CD4-positive, CD25-positive, alpha-beta regulatory T cell (primary cell): Measurements from ENCODE around the gene ZNF808. TPM values are rescaled to one million over a fixed set of nuclear protein-coding genes. Genes with fewer than 3 reads are reported as not detected.
"Not testable (repeated sequence)": the region's sequence is repeated elsewhere in the genome, so short reads cannot be mapped to it uniquely, and the experiment has no call there.

Experiments used
- ATAC-seq, 2 donors: fragments of 150-1000 bp; cut with Tn5 transposase; one replicate each; pipeline ENCODE4 v1.10.0; 2021; ENCODE audit warnings: low read depth in 2 of 2, moderate number of reproducible peaks in 2 of 2, moderate library complexity in 1 of 2
- DNase-seq, 3 donors: peaks; one replicate each; pipeline versions ENCODE4 v3.0.0 to v3.0.0-alpha.2; 2012 to 2022; ENCODE audit warnings: mixed read lengths in 1 of 3
- H3K27ac ChIP-seq: one replicate; pipeline ENCODE4 v1.7.0; 2013; ENCODE audit warnings: mild to moderate bottlenecking, low read length; ENCODE audit not compliant: insufficient read depth, poor library complexity, severe bottlenecking
- H3K27me3 ChIP-seq: one replicate; pipeline ENCODE4 v1.7.0; 2013; ENCODE audit warnings: low read length; ENCODE audit not compliant: control insufficient read depth, insufficient read depth
- H3K36me3 ChIP-seq: one replicate; pipeline ENCODE4 v1.7.0; 2013; ENCODE audit warnings: mild to moderate bottlenecking, low read length, moderate library complexity; ENCODE audit not compliant: control insufficient read depth, insufficient read depth
- H3K4me1 ChIP-seq: 2 replicates; pipeline ENCODE4 v1.7.0; 2013; ENCODE audit warnings: mild to moderate bottlenecking, low read length; ENCODE audit not compliant: insufficient read depth, control insufficient read depth, poor library complexity, severe bottlenecking
- H3K4me3 ChIP-seq: one replicate; pipeline ENCODE4 v1.7.0; 2013; ENCODE audit warnings: low read depth, mild to moderate bottlenecking, low read length, moderate library complexity
- H3K9me3 ChIP-seq, 2 experiments: 1 replicate in 1 of 2; 2 replicates in 1 of 2; pipeline ENCODE4 v1.7.0; 2013; ENCODE audit warnings: low read length in 2 of 2, mild to moderate bottlenecking in 1 of 2, moderate library complexity in 1 of 2; ENCODE audit not compliant: control insufficient read depth in 2 of 2
- H3K27ac Mint-ChIP-seq, 3 donors: one replicate each; pipeline ENCODE4 v1.8.0; 2020 to 2022; ENCODE audit warnings: mild to moderate bottlenecking in 3 of 3, mixed read lengths in 3 of 3, moderate library complexity in 2 of 3
- H3K27me3 Mint-ChIP-seq: one replicate; pipeline ENCODE4 v1.8.0; 2022; ENCODE audit warnings: mild to moderate bottlenecking, mixed read lengths
- H3K36me3 Mint-ChIP-seq: one replicate; pipeline ENCODE4 v1.8.0; 2020; ENCODE audit warnings: mixed read lengths
- H3K4me1 Mint-ChIP-seq, 4 donors: one replicate each; pipeline ENCODE4 v1.8.0; 2020 to 2022; ENCODE audit warnings: mixed read lengths in 4 of 4, mild to moderate bottlenecking in 1 of 4
- H3K4me3 Mint-ChIP-seq, 4 donors: one replicate each; pipeline ENCODE4 v1.8.0; 2020 to 2022; ENCODE audit warnings: mild to moderate bottlenecking in 4 of 4, mixed read lengths in 4 of 4, moderate library complexity in 3 of 4
- H3K9me3 Mint-ChIP-seq, 7 donors: one replicate each; pipeline ENCODE4 v1.8.0; 2020 to 2022; ENCODE audit warnings: mixed read lengths in 7 of 7, mild to moderate bottlenecking in 3 of 7, moderate library complexity in 2 of 7
- polyA plus RNA-seq, 4 donors: library from polyadenylated mRNA; unstranded; fragments of 300-500 nt; fragmentation: Illumina TruSeq; gene quantifications; one replicate each; pipeline ENCODE4 v1.2.3, GENCODE V29; 2021
- total RNA-seq: library from RNA; stranded (reverse); gene quantifications from one replicate; pipeline ENCODE4 v1.2.3, GENCODE V29; 2022

ZNF808 gene
- total and polyA plus RNA-seq, 5 donors from 2014 or later, result 7.2 to 19.3 (median 7.6) TPM

DNA sequence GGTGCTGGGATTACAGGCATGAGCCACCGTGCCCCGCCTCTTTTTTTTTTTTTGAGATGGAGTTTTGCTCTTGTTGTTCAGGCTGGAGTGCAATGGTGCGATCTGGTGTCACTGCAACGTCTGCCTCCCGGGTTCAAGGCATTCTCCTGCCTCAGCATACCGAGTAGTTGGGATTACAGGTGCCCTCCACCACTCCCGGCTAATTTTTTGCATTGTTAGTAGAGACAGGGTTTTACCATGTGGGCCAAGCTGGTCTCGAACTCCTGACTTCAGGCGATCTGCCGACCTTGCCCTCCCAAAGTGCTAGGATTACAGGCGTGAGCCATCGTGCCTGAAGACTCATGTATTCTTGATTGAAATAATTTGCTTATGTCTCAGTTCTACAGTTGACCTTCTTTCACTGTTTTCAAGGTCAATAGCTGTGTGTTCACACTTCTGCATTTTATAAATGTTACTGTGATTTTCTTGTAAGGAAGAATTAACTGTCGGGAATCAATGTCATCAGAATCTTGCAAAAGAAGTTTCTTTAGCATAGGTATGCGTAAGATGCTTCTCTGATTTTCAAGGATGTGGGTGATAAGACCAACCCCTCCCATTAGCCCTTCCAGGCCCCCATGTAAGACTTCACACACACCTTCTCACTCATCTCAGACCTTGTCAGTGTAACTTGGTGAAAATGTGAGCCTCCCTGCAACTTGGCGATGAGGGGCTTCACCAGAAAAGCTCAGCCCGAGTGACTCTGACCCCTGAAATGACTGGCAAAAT lies 29.9 kb downstream of the ZNF808 start:
- Mint-ChIP-seq H3K27ac (no peak overlapping the region), H3K4me3 (no peak overlapping the region), H3K4me1 (no peaks in the 10 kb centered on the region), H3K36me3 (peaks cover 55% of the 10 kb centered on the region), H3K27me3 (no peaks in the 10 kb centered on the region), H3K9me3 (peaks cover 0 to 71% (median 42%) of the 10 kb centered on the region in 7 donors)
- Histone ChIP-seq H3K9me3 (peaks cover 72 to 96% of the 10 kb centered on the region in 2 experiments), H3K27ac (no peak overlapping the region), H3K4me3 (no peak overlapping the region), H3K36me3 (peaks cover 44% of the 10 kb centered on the region), H3K4me1 (no peaks in the 10 kb centered on the region), H3K27me3 (no peaks in the 10 kb centered on the region)
- DNase-seq (no peak), ATAC-seq (no peak)

GRCh38 chr19:52558732-52559445 lies 31.4 kb downstream of the ZNF808 start:
- ATAC-seq, result not testable (repeated sequence)
- H3K9me3 ChIP-seq, result peaks cover 72 to 96% of the 10 kb centered on the region in 2 experiments

DNA sequence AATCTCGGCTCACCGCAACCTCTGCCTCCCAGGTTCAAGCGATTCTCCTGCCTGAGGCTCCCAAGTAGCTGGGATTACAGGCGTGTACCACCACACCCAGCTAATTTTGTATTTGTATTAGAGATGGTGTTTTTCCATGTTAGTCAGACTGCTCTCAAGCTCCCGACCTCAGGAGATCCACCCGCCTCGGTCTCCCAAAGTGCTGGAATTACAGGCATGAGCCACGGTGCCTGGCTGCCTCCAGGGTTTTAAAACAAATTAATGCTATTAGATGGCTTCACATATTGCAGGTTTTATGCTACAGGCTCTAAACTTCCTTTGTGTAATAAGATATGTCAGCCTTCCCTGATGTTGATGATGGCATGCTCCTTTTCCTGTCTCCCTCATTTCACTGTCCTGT lies 34.1 kb downstream of the ZNF808 start:
- H3K27me3 Mint-ChIP-seq, H3K4me1 Mint-ChIP-seq, DNase-seq, H3K4me3 Mint-ChIP-seq, H3K4me3 ChIP-seq, ATAC-seq, H3K27ac Mint-ChIP-seq, H3K27ac ChIP-seq, H3K27me3 ChIP-seq, H3K4me1 ChIP-seq: not testable (repeated sequence)
- Histone ChIP-seq H3K9me3 (peaks cover 64 to 94% of the 10 kb centered on the region in 2 experiments), H3K36me3 (peaks cover 23% of the 10 kb centered on the region)
- peaks cover 35% of the 10 kb centered on the region for H3K36me3 Mint-ChIP-seq
- peaks cover 7 to 72% (median 26%) of the 10 kb centered on the region in 7 donors for H3K9me3 Mint-ChIP-seq

More at GRCh38 chr19:52558732-52559445, 31.4 kb downstream of the ZNF808 start:
- H3K27ac Mint-ChIP-seq, H3K4me1 Mint-ChIP-seq, H3K27me3 ChIP-seq, H3K4me3 Mint-ChIP-seq, H3K27ac ChIP-seq, H3K4me1 ChIP-seq, H3K4me3 ChIP-seq, DNase-seq, H3K27me3 Mint-ChIP-seq: not testable (repeated sequence)
- H3K36me3 ChIP-seq, result peaks cover 31% of the 10 kb centered on the region
- Mint-ChIP-seq H3K36me3 (peaks cover 48% of the 10 kb centered on the region), H3K9me3 (peaks cover 0 to 72% (median 31%) of the 10 kb centered on the region in 7 donors)

DNA sequence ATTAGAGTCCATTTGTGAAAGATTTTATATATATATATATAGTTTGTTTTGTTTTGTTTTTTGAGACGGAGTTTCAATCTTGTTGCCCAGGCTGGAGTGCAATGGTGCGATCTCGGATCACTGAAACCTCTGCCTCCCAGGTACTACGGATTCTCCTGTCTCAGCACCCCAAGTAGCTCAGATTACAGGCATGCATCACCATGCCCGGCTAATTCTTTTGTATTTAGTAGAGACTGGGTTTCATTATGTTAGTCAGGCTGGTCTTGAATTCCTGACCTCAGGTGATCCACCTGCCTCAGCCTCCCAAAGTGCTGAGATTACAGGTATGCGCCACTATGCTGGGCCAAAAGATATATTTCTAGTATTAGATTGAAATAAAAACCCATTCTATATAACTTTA lies 38.7 kb downstream of the ZNF808 start:
- DNase-seq, result no peak
- Mint-ChIP-seq H3K4me3 (peak overlapping the region in 1 of 4 donors; percentile 25), H3K36me3 (peaks cover 23% of the 10 kb centered on the region), H3K4me1 (peaks cover 0 to 19% (median 15%) of the 10 kb centered on the region in 4 donors), H3K27me3 (no peaks in the 10 kb centered on the region), H3K27ac (no peak overlapping the region), H3K9me3 (peaks cover 4 to 51% (median 16%) of the 10 kb centered on the region in 7 donors)
- no peaks in the 10 kb centered on the region for H3K27me3 ChIP-seq
- no peak for ATAC-seq
- H3K9me3 ChIP-seq, result peaks cover 41 to 73% of the 10 kb centered on the region in 2 experiments
- H3K4me3 ChIP-seq, result no peak overlapping the region
- no peak overlapping the region for H3K27ac ChIP-seq
- H3K36me3 ChIP-seq, result peaks cover 6% of the 10 kb centered on the region
- peaks cover 12% of the 10 kb centered on the region for H3K4me1 ChIP-seq

GRCh38 chr19:52566588-52566987 lies 39.1 kb downstream of the ZNF808 start:
- Mint-ChIP-seq H3K4me1 (peaks cover 0 to 23% (median 18%) of the 10 kb centered on the region in 4 donors), H3K4me3 (peak overlapping the region in 1 of 4 donors; percentile 27), H3K36me3 (peaks cover 24% of the 10 kb centered on the region), H3K9me3 (peaks cover 4 to 51% (median 19%) of the 10 kb centered on the region in 7 donors), H3K27me3 (no peaks in the 10 kb centered on the region), H3K27ac (no peak overlapping the region)
- H3K27ac ChIP-seq, result no peak overlapping the region
- no peak for ATAC-seq
- DNase-seq, result no peak
- H3K9me3 ChIP-seq, result peaks cover 37 to 69% of the 10 kb centered on the region in 2 experiments
- no peaks in the 10 kb centered on the region for H3K27me3 ChIP-seq
- peaks cover 5% of the 10 kb centered on the region for H3K36me3 ChIP-seq
- H3K4me1 ChIP-seq, result peaks cover 13% of the 10 kb centered on the region
- H3K4me3 ChIP-seq, result no peak overlapping the region

DNA sequence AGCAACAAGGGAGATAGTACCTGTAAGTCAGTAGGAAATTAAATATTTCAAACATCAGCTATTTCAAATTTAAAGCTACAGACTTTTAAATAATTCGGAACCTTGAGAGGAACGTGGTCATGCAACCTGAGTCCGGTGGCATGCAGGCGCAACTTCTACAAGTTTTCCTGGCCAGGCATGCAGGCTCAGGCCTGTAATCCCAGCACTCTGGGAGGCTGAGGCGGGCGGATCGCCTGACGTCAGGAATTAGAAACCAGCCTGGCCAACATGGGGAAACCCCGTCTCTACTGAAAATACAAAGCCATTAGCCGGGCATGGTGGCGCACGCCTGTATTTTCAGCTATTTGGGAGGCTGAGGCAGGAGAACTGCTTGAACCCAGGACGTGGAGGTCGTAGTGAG lies 40.5 kb downstream of the ZNF808 start:
- Mint-ChIP-seq H3K36me3 (peaks cover 31% of the 10 kb centered on the region), H3K9me3 (peaks cover 5 to 53% (median 22%) of the 10 kb centered on the region in 7 donors), H3K4me1 (peaks cover 0 to 35% (median 21%) of the 10 kb centered on the region in 4 donors), H3K27ac (no peak overlapping the region), H3K27me3 (no peaks in the 10 kb centered on the region), H3K4me3 (no peak overlapping the region)
- peaks cover 11% of the 10 kb centered on the region for H3K36me3 ChIP-seq
- no peaks in the 10 kb centered on the region for H3K27me3 ChIP-seq
- ATAC-seq (no peak), DNase-seq (no peak)
- no peak overlapping the region for H3K4me3 ChIP-seq
- no peak overlapping the region for H3K27ac ChIP-seq
- H3K9me3 ChIP-seq, result peaks cover 30 to 65% of the 10 kb centered on the region in 2 experiments
- H3K4me1 ChIP-seq, result peaks cover 13% of the 10 kb centered on the region

- ATAC-seq, result peak in 1 of 2 donors; percentile 1
- Mint-ChIP-seq H3K36me3 (peaks cover 43% of the 10 kb centered on the region), H3K9me3 (peaks cover 5 to 50% (median 21%) of the 10 kb centered on the region in 7 donors), H3K4me3 (peak overlapping the region; percentile 92 to 96 (median 95)), H3K4me1 (peaks cover 0 to 46% (median 19%) of the 10 kb centered on the region in 4 donors), H3K27ac (peak overlapping the region in 2 of 3 donors; percentile 95 to 96)
- H3K27ac ChIP-seq, result peak overlapping the region; percentile 70
- H3K9me3 ChIP-seq, result peaks cover 23 to 65% of the 10 kb centered on the region in 2 experiments
- H3K36me3 ChIP-seq, result peaks cover 25% of the 10 kb centered on the region
- not testable (repeated sequence) for H3K27me3 Mint-ChIP-seq, H3K27me3 ChIP-seq, DNase-seq
- peak overlapping the region; percentile 62 for H3K4me3 ChIP-seq
- H3K4me1 ChIP-seq, result peaks cover 13% of the 10 kb centered on the region
Observed at GRCh38 chr19:52569638-52569999, 42.2 kb downstream of the ZNF808 start.
